B cell (primary cell): Measurements from ENCODE around the gene APPBP2.

Experiments
- EZH2 ChIP-seq: IDR thresholded peaks from 2 replicates; pipeline ENCODE4 v1.6.1; 2012; ENCODE audit warnings: borderline replicate concordance, low read depth, mild to moderate bottlenecking, moderate library complexity, low read length; ENCODE audit not compliant: insufficient read depth, poor library complexity, severe bottlenecking
- TF ChIP-seq, protein P1 (sequence below): fragments of 200-600 bp; IDR thresholded peaks from one replicate; pipeline ENCODE4 v1.8.0; 2022; ENCODE audit warnings: antibody characterized with exemption, mild to moderate bottlenecking

DNA sequence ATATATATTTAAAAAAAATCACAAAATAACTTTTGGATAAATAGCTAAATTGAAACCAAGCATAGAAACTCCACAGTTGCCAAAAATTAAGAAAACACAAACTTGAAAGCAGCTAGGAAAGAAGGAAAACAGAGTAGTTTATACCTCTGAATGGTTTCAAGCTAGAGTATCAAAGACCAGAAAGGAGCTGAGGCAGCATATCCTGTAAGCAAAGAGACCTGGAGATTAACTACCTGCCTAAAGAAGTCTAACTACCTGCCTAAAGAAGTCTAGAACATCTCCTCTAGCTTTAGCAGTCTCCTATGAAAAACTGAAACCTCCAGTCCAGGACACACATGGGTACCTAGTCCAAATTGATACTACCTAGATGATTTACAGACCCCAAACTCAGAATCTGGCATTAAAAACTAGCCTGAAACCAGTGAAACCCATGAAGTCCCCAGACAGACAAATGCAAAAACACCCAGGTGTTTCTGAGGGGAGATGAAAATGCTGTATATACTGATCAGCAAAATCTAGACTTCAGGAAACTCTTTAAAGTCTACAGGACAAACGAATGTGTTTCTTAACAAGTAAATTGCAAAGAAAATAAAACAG lies 17.6 kb downstream of the APPBP2 start:
- TF ChIP-seq, protein P1, sequence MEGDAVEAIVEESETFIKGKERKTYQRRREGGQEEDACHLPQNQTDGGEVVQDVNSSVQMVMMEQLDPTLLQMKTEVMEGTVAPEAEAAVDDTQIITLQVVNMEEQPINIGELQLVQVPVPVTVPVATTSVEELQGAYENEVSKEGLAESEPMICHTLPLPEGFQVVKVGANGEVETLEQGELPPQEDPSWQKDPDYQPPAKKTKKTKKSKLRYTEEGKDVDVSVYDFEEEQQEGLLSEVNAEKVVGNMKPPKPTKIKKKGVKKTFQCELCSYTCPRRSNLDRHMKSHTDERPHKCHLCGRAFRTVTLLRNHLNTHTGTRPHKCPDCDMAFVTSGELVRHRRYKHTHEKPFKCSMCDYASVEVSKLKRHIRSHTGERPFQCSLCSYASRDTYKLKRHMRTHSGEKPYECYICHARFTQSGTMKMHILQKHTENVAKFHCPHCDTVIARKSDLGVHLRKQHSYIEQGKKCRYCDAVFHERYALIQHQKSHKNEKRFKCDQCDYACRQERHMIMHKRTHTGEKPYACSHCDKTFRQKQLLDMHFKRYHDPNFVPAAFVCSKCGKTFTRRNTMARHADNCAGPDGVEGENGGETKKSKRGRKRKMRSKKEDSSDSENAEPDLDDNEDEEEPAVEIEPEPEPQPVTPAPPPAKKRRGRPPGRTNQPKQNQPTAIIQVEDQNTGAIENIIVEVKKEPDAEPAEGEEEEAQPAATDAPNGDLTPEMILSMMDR: no peak
- TF ChIP-seq EZH2: no peak
